HPDE6-E6E7 (cell line): ENCODE data around the gene IL18.
A peak's percentile ranks its signal among the peaks of the same experiment; 100 is the strongest.
"Not testable (repeated sequence)": the region's sequence is repeated elsewhere in the genome, so short reads cannot be mapped to it uniquely, and the experiment has no call there.

ENCODE experiments used
- DNase-seq: peaks from one replicate; pipeline ENCODE4 v3.0.0; 2011; ENCODE audit warnings: missing footprints; ENCODE audit errors: extremely low spot score

The IL18 gene

DNA sequence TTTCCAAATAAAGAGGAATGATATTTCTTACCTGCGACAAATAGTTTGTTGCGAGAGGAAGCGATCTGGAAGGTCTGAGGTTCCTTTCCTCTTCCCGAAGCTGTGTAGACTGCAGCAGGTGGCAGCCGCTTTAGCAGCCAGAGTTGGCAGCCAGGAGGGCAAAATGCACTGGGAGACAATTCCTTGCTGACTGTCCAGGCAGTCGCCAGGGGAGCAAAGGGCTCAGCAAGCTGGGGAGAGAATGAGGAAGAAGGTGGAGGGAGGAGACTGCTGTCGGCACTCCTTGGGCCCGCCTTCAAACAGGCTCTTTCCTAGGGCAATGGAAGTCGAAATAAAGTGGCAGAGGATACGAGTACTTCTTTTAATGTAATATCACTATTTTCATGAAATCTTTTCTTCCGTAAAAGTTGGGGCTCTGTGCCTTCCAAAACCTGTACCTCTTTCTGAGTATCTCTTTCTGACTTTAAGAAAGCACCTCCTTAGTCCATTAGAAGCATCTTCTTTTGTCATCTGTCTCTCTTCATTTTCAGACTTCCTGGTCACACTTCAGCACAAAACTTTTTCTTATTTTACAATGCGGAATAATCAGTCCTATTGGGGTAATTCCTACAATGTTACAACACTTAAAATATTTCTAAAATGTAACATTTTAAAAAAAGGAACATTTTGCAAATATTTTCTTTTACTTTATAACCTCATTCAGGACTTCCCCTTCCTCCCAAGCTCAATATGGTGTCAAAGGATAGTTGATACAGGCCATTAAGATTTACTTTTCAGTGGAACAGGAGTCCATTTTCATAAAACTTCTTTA is at the start of gene IL18:
Gene IL18 (minus strand): TSS at position 220 of the 811 bp plus-strand sequence. CDS start 9,041 bp downstream, outside the sequence.
- peak; percentile 69 for DNase-seq

DNA sequence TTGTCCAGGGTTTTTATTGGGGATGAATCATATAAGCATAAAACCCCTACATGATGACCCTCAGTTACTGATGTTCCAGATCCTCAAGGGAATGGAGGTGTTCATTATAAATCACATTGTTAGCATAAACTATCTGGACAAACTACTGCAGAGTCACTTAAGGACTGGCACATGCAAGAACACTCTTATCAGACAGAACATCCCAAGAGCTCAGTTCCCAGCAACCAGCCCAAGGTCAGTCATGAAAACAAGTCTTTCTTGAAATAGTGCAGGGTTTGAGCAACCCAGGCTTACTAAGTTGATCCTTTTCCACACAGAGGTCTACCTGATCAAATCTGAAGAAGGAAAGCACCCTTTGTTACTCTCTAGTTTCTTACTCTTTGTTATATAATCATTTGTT is 48.8 kb upstream of the IL18 start:
- DNase-seq = no peak

DNA sequence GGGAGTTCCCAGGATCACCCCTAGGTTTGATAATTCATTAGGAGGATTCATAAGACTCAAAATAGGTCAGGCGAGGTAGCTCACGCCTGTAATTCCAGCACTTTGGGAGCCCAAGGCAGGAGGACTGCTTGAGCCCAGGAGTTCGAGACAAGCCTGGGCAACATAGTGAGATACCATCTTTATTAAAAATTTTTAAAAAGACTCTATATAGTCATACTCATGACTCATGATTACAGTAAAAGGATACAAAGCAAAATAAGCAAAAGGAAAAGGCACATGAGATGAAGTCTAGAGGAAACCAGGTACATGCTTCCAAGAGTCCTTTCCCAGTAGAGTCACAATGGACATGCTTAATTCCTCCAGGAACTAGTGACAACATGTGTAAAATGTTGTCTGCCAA is 48.4 kb upstream of the IL18 start:
- DNase-seq = no peak

DNA sequence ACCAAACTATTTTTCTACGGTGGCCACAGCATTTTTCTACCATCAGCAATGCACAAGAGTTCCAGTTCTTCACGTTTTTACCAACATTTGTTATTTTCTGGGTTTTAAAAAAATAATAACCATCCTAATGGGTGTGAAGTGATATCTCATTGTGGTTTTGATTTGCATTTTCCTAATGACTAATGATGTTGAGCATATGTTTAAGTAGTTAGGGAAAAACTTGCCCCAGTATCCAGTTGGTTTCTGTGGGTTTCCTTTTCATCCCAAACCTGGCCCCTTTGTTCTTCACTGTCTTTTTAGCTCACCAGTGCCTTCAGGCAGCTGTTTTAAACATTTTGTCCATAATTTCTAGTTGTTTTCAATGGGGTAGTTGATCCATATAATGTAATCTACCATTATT is 47.6 kb upstream of the IL18 start:
- DNase-seq = no peak

DNA sequence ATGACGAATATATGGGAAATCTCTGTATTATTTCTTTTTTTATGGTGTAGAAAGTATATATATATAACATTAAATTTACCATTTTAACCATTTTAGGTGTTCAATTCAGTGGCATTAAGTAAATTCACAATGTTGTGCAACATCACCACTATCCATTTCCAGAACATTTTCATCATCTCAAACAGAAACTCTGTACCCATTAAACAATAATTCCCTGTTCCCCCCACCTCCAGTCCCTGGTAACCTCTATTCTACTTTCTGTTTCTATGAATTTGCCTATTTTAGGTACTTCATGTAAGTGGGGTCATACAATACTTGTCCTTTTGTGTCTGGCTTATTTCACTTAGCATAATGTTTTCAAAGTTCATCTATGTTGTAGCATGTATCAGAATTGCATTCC is 47.0 kb upstream of the IL18 start:
- no peak for DNase-seq

DNA sequence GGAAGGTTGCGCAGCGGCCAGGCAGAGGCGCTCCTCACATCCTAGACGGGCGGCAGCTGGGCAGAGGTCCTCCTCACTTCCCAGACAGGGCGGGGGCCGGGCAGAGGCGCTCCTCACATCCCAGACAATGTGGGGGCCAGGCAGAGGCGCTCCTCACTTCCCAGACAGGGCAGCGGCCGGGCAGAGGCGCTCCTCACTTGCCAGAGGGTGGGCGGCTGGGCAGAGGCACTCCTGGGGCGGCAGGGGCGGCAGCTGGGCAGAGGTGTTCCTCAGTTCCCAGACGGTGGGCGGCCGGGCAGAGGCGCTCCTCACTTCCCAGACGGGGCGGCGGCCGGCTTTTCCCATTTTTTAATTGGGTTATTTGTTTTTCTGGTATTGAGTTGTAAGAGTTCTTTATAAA is 42.2 kb upstream of the IL18 start:
- DNase-seq = no peak

DNA sequence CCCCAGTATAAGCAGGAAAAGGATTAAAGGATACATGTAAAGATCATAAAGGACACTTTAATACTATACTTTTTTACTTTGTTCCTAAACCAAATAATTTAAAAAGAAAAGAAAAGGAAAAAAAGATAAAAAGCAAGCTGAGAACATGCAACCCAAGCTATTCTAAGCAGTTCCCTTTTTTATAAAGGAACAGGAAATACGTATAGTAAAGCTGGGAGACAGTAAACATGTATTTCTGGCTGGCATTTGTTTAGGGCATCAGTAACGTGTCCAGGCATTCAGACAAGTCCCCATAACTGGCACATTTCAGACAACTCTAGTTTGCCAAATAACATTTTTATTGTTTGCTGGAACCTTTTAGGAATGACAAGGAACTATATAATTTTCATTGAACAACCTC is 36.4 kb upstream of the IL18 start:
- no peak for DNase-seq

DNA sequence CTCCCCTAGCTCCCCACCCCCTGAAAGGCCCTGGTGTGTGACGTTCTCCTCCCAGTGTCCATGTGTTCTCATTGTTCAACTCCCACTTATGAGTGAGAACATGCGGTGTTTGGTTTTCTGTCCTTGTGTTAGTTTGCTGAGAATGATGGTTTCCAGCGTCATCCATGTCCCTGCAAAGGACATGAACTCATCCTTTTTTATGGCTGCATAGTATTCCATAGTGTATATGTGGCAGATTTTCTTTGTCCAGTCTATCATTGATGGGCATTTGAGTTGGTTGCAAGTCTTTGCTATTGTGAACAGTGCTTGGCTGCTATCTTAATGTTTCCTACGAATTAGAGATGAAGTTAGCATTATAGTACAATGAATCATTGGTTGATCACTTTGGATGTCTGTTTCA is 35.2 kb upstream of the IL18 start:
- not testable (repeated sequence) for DNase-seq

DNA sequence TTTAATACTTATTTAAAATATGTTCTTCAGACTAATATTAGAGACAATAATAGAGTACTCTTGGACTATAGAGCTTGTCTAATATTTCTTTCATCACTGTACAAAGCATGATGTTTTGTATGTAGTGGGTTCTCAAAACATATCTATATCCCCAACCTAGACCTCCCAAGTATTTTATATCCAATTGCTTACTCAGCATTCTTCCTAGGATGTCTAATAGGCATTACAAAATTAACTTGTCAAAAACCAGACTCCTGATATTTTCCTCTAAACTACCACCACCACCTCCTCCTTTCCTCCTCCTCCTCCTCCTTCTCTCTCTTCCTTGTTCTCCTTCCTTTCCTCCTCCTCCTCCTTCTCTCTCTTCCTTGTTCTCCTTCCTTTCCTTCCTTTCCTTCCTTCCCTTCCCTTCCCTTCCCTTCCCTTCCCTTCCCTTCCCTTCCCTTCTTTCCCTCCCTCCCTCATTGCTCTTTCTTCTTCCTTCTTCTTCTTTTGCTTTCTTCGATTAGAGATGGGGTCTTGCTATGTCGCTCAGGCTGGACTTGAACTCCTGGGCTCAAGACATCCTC is 32.7 kb upstream of the IL18 start:
- no peak for DNase-seq

DNA sequence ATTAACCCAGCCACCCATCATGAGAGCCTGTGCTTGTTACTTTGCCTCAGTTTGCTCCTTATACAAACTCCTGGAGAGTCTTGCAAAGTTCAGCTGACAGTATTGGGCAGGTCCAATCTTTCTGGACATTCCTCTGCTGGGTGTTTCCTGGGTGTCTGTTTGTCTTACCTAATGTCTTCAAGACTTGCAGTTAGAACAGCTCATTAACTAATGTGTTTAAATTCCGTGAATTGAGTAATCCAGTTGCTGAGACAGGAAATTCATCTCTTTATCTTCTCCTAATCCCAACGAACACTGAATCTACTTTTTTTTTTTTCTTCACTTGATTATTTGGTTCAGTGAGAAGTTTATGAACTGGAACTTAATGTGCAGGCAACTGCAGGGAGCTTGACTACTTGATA is 32.1 kb upstream of the IL18 start:
- peak; percentile 13 for DNase-seq

DNA sequence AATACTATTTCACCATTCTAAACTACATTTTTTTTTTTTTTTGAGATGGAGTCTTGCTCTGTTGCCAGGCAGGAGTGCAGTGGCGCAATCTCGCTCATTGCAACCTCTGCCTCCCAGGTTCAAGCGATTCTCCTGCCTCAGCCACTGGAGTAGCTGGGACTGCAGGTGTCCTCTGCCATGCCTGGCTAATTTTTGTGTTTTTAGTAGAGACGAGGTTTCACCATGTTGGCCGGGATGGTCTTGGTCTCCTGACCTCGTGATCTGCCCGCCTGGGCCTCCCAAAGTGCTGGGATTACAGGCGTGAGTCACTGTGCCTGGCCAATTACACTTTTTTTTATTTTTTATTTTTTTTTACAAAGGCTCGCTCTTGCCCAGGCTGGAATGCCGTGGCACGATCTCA is 31.2 kb upstream of the IL18 start:
- DNase-seq = not testable (repeated sequence)

DNA sequence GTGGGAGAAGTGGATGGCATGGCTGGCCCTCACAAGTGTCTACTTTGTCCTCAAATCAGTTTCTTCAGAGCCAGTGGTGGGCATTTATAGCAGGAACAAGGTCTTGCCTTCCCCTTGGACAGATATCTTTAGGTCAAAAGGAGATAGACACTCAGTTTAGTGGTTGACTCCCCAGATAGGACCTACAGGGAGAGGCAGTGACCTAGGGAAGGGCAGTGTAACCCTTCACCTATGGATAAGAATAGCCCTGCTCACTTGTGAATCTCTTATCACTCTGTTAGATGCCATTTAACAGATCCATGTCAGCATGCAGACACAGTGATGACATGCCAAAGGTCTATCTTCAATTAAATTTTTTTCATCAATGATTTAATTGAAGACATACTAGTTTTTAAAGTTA is 22.4 kb upstream of the IL18 start:
- DNase-seq = no peak

DNA sequence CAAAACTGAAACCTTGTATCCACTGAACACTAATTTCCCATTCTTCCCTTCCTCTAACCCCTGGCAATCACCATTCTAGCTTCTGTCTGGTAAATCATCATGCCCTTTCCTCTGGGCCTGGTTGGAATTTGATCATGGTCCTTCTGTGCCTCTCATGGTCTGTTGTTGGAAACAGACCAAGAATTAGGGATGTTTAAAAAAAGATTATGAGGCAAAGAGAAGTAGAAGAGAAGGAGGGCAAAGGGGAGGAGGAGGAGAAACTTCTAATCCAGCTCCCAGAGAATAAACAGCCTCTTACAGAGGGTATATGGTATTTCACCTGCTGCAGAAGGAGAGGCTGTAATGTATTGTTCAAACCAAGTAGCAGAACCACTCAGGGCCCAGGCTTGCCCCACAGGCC is 22.0 kb upstream of the IL18 start:
- no peak for DNase-seq

DNA sequence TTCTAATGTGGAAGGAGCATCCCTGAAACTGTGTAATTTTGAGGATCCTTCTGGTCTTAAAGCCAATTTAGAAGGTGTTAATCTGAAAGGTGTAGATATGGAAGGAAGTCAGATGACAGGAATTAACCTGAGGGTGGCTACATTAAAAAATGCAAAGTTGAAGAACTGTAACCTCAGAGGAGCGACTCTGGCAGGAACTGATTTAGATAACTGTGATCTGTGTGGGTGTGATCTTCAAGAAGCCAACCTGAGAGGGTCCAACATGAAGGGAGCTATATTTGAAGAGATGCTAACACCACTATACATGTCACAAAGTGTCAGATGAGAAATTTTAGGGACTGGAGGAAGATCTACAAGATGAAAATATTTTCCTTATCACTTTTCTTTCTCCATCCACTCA is 19.0 kb upstream of the IL18 start:
- no peak for DNase-seq

DNA sequence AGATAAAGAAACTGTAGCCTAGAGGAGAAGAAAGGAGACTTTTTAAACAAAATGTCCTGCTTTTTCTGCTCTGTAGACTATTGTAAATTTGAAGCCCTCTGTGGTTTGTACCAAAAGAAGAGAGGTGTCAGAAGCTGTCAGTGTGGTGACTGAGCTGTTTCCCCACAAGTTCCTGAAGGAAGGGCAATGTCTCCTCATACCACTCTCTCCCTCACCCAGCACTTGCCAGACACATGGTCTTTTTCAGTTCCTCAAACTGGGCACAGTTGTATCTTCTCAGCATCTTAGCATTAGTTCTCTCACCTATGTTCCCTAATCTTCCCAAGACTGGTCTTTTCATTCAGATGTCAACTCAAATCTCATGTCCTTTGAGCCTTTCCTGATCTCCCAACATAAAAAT is 15.7 kb upstream of the IL18 start:
- no peak for DNase-seq

DNA sequence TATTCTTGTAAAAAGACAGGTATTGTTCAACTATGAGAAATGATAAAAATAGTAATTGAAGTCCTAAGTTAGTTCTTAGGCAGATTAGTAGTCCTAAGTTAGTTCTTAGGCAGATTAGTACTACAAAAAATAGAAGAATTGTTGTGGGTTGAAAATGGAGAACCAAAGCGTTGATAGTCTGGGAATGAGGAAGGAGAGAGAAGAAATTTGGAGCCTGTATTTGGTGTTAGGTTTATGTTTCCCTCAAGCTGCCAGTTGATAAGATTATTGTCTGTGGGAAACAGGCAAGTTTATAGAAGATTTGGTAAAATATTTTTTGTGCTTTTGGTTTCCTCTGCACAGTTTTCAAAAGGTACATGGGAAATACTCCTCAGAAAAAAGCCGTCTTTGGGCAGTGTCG is 15.0 kb upstream of the IL18 start:
- no peak for DNase-seq

DNA sequence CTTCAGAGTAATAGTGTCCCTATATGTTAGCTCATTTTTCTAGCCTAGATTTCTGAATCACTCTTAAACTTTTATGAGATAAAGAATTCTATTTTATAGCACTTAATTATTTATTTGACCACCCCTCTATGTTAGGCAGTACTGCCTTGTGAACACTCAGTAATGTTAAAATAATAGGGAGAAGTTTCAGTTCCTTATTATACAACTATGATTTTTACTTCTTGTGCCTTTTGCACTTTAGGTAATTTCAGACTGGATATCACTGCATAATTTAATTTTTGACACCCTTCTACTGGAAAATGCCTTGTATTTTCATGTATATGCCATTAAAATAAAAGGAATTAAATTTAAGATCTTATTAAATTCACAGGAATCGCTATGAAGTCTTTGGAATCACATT is 14.5 kb upstream of the IL18 start:
- no peak for DNase-seq

DNA sequence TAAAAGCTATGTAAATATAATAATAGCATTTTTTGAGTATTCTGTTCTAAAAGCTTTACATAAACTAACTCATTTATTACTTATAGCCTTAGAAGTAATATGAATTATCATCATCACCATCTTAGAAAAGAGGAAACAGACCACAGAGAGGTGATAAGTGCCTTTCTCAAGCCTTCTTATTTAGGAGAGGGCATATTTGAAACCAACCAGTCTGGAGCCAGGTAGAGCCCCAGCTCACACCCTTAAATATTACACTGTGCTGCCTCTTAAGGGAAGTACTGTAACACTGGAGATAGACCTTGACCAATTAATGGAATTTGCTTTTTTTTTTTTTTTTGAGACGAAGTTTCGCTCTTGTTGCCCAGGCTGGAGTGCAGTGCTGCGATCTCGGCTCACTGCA is 13.7 kb upstream of the IL18 start:
- DNase-seq = no peak

DNA sequence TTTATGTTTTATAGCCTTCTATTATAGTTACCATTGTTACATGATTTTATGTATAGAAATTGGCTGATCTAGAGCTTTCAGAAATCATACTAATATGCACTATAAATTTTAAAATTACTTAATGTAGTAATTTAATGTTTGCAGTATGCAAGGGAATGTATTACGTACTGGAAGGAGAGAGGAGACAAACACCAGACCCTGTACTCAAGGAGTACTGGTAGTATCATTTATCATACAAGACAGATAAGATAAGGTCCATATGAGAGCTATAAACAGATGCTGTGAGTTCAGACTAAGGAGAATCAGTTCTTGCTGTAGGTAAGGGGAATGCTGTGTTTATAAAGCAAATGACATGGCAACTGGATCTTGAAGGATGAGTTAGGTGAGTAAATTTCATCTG is 12.2 kb upstream of the IL18 start:
- no peak for DNase-seq

DNA sequence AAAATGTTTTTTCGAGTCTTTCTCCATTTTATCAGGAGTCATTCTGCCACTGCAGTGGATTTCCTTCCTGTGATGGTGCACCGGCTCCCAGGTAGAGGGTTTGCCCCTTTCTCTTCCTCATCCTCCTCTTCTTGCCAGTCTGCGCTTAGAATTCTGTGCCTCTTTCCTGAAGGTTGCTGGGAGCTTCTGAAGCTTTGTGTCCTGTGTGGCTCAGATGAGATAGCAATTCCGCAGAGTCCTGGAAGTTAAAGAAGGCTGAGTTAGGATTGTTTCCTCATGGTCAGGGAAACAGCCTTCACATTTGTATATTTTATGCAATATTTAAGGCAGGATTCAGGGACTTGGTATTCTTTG is 11.7 kb upstream of the IL18 start:
- no peak for DNase-seq

DNA sequence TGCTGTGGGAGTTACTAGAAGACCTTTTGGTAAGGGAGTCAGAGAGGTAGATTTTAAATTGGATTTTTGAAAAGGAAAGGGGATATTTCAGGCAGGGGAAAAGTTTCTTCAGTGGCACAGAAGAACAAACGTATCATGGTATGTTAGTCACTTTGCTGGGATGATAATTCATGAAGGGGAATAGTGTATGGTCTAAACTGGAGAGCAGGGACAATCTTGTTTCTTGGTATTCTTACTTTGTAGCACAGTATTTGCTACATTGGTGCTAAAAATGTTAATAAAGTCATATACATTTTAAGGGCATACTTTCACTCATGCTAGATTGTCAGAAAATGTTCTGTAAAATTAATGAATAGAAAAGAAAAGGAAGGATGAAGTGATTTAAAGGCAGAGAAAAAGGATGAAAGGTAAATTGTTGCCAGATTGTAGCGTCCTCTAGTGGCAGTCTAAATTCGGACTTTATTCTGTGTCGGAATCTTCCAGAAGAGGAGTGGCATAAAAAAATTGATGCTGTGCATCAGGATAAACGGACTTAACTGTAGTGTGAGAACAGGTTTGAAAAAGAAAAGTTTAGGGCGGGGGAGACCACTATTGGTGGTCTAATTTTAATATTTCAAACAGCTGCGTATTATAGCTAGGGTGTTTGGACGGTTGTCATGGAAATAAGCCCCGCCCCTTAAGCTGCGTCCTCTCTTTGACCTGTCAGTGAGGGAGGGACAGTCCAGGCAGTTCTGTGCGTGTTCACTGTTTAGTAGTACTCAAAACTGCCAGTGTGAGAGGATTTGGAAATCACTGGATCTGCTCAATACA is 11.1 kb upstream of the IL18 start, which contains the start of gene BCO2:
Gene BCO2 (plus strand): TSS at position 724 of the 810 bp plus-strand sequence. CDS start 90 bp downstream, outside the sequence.
- peak; percentile 71 for DNase-seq

DNA sequence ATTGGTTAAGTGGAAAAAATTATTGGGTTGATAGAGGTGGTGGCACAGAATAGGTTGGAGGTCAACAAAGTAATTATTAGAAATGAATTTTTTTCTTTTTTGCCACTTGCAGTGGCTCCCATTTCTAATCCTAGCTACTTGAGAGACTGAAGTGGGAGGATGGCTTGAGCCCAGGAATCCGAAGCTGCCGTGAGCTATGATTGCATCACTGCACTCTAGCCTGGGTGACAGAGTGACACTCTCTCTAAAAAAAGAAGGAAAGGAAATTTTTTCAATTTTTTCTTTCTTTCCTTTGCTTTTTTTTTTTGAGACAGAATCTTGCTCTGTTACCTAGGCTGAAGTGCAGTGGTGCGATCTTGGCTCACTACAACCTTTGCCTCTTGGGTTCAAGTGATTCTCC is 9.3 kb upstream of the IL18 start:
- DNase-seq = no peak
